WTC11 (cell line): Measurements from ENCODE around the gene SPINK2. TPM values are rescaled to one million over a fixed set of nuclear protein-coding genes. Genes with fewer than 3 reads are reported as not detected.

Source experiments
- ATAC-seq: fragments of 200-7000 bp; cut with Tn5 transposase; 2 replicates; pipeline ENCODE4 v1.10.0; 2021; ENCODE audit warnings: mild to moderate bottlenecking, moderate library complexity
- CTCF ChIA-PET: fragments of 300-600 bp; sonication (Branson Sonifier 250); formaldehyde crosslinking; loops from one replicate; lab custom pipeline; 2021; ENCODE audit warnings: antibody characterized with exemption; lab: Charles Lee
- POLR2A ChIA-PET: fragments of 350-600 bp; sonication (Branson Sonifier 250); formaldehyde crosslinking; loops from one replicate; lab custom pipeline; 2021; ENCODE audit warnings: antibody characterized with exemption; lab: Charles Lee
- DNase-seq: peaks from one replicate; pipeline ENCODE4 v3.0.0; 2021; ENCODE audit warnings: low spot score
- H3K27ac Mint-ChIP-seq: 2 replicates; pipeline ENCODE4 v1.8.0; 2021; ENCODE audit warnings: mixed read lengths
- H3K27me3 Mint-ChIP-seq: 2 replicates; pipeline ENCODE4 v1.8.0; 2021; ENCODE audit warnings: low read depth, mild to moderate bottlenecking, moderate library complexity, mixed read lengths
- H3K36me3 Mint-ChIP-seq: 2 replicates; pipeline ENCODE4 v1.8.0; 2021; ENCODE audit warnings: mixed read lengths
- H3K4me1 Mint-ChIP-seq: 2 replicates; pipeline ENCODE4 v1.8.0; 2022; ENCODE audit warnings: mixed read lengths
- H3K4me3 Mint-ChIP-seq: 2 replicates; pipeline ENCODE4 v1.8.0; 2021; ENCODE audit warnings: mild to moderate bottlenecking, moderate library complexity, mixed read lengths
- H3K9me3 Mint-ChIP-seq: 2 replicates; pipeline ENCODE4 v1.8.0; 2021; ENCODE audit warnings: mixed read lengths
- AR ChIP-seq: fragments of 250-450 bp; sonication (Bioruptor Pico); IDR thresholded peaks from 2 replicates; pipeline ENCODE4 v1.9.0; 2021; ENCODE audit warnings: mild to moderate bottlenecking
- CREM ChIP-seq: sonication (generic); formaldehyde crosslinking; IDR thresholded peaks from 2 replicates; pipeline ENCODE4 v1.8.1; 2022; ENCODE audit warnings: mild to moderate bottlenecking, missing genetic modification reagents, moderate library complexity
- EMX1 ChIP-seq: fragments of 250-450 bp; sonication (Bioruptor Pico); IDR thresholded peaks from 2 replicates; pipeline ENCODE4 v1.8.0; 2021; ENCODE audit warnings: mild to moderate bottlenecking
- ESRRA ChIP-seq: sonication (generic); formaldehyde crosslinking; IDR thresholded peaks from 2 replicates; pipeline ENCODE4 v1.8.1; 2022; ENCODE audit warnings: mild to moderate bottlenecking, missing genetic modification reagents, borderline replicate concordance
- FOXP1 ChIP-seq: sonication (generic); formaldehyde crosslinking; IDR thresholded peaks from 2 replicates; pipeline ENCODE4 v1.8.0; 2022; ENCODE audit warnings: missing genetic modification reagents, mild to moderate bottlenecking, moderate library complexity, borderline replicate concordance
- GRHL2 ChIP-seq: fragments of 250-450 bp; sonication (Bioruptor Pico); IDR thresholded peaks from 2 replicates; pipeline ENCODE4 v1.8.0; 2022; ENCODE audit warnings: mild to moderate bottlenecking, moderate library complexity; ENCODE audit not compliant: insufficient replicate concordance, severe bottlenecking
- PRDM15 ChIP-seq: sonication (generic); formaldehyde crosslinking; IDR thresholded peaks from 2 replicates; pipeline ENCODE4 v1.8.0; 2022; ENCODE audit warnings: missing genetic modification reagents
- PREB ChIP-seq: sonication (generic); formaldehyde crosslinking; IDR thresholded peaks from 2 replicates; pipeline ENCODE4 v1.8.1; 2022; ENCODE audit warnings: mild to moderate bottlenecking, missing genetic modification reagents, moderate library complexity, borderline replicate concordance
- SOX15 ChIP-seq: fragments of 250-450 bp; sonication (Bioruptor Pico); IDR thresholded peaks from 2 replicates; pipeline ENCODE4 v1.9.0; 2021; ENCODE audit warnings: mild to moderate bottlenecking
- TEAD4 ChIP-seq: sonication (generic); formaldehyde crosslinking; IDR thresholded peaks from 2 replicates; pipeline ENCODE4 v1.8.0; 2022; ENCODE audit warnings: mild to moderate bottlenecking, missing genetic modification reagents
- ZNF121 ChIP-seq: sonication (generic); formaldehyde crosslinking; IDR thresholded peaks from 2 replicates; pipeline ENCODE4 v1.8.0; 2023; ENCODE audit warnings: missing genetic modification reagents
- ZNF317 ChIP-seq: sonication (generic); formaldehyde crosslinking; IDR thresholded peaks from 2 replicates; pipeline ENCODE4 v1.8.1; 2023; ENCODE audit warnings: low read depth, mild to moderate bottlenecking, moderate library complexity, missing genetic modification reagents, borderline replicate concordance
- total RNA-seq: library from RNA; stranded (reverse); gene quantifications from 3 replicates; pipeline ENCODE4 v1.2.3, GENCODE V29; 2021
- TF ChIP-seq, protein P1 (sequence below): sonication (generic); formaldehyde crosslinking; IDR thresholded peaks from 2 replicates; pipeline ENCODE4 v1.8.1; 2023; ENCODE audit warnings: mild to moderate bottlenecking, missing genetic modification reagents, moderate library complexity
- TF ChIP-seq, protein P2 (sequence below): sonication (generic); formaldehyde crosslinking; IDR thresholded peaks from 2 replicates; pipeline ENCODE4 v1.8.0; 2022; ENCODE audit warnings: mild to moderate bottlenecking, missing genetic modification reagents
- TF ChIP-seq, protein P3 (sequence below): sonication (generic); formaldehyde crosslinking; IDR thresholded peaks from 2 replicates; pipeline ENCODE4 v1.8.1; 2022; ENCODE audit warnings: low read depth, mild to moderate bottlenecking, moderate library complexity, missing genetic modification reagents, borderline replicate concordance
- TF ChIP-seq, protein P4 (sequence below): sonication (generic); formaldehyde crosslinking; IDR thresholded peaks from 2 replicates; pipeline ENCODE4 v1.8.0; 2022; ENCODE audit warnings: mild to moderate bottlenecking, missing genetic modification reagents
- TF ChIP-seq, protein P5 (sequence below): sonication (generic); formaldehyde crosslinking; IDR thresholded peaks from 2 replicates; pipeline ENCODE4 v1.8.0; 2023; ENCODE audit warnings: missing genetic modification reagents

SPINK2 gene
- total RNA-seq, 1 experiment from 2014 or later: 0.92 TPM

GRCh38 chr4:56796211-56796610 is 25.3 kb downstream of the SPINK2 start:
- Mint-ChIP-seq H3K9me3 (no peaks in the 10 kb centered on the region), H3K4me3 (no peak overlapping the region), H3K4me1 (peaks cover 3% of the 10 kb centered on the region; the same call in 1 of the 2 replicates)
- POLR2A ChIA-PET: no interaction called here
- TF ChIP-seq, protein P1, sequence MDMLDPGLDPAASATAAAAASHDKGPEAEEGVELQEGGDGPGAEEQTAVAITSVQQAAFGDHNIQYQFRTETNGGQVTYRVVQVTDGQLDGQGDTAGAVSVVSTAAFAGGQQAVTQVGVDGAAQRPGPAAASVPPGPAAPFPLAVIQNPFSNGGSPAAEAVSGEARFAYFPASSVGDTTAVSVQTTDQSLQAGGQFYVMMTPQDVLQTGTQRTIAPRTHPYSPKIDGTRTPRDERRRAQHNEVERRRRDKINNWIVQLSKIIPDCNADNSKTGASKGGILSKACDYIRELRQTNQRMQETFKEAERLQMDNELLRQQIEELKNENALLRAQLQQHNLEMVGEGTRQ: no peak
- no peak for TF ChIP-seq FOXP1
- no peak for TF ChIP-seq ESRRA (CRISPR knock-in tag)
- no peak for TF ChIP-seq EMX1 (CRISPR knock-in tag)
- no peak for TF ChIP-seq ZNF317 (CRISPR knock-in tag)
- TF ChIP-seq, all 79 proteins: peak for 0
- Mint-ChIP-seq H3K27ac (no peak overlapping the region), H3K36me3 (no peaks in the 10 kb centered on the region), H3K27me3 (peaks cover 17% of the 10 kb centered on the region)
- CTCF ChIA-PET: no interaction called here
- ATAC-seq (no peak), DNase-seq (no peak)

GRCh38 chr4:56791316-56791715 is 30.2 kb downstream of the SPINK2 start:
- H3K27me3 Mint-ChIP-seq: no peaks in the 10 kb centered on the region
- H3K4me3 Mint-ChIP-seq: no peak overlapping the region
- TF ChIP-seq CREM (CRISPR knock-in tag): no peak
- TF ChIP-seq SOX15 (CRISPR knock-in tag): no peak
- no peak for TF ChIP-seq EMX1 (CRISPR knock-in tag)
- TF ChIP-seq, protein P2, sequence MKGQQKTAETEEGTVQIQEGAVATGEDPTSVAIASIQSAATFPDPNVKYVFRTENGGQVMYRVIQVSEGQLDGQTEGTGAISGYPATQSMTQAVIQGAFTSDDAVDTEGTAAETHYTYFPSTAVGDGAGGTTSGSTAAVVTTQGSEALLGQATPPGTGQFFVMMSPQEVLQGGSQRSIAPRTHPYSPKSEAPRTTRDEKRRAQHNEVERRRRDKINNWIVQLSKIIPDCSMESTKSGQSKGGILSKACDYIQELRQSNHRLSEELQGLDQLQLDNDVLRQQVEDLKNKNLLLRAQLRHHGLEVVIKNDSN (CRISPR knock-in tag): no peak
- no peak for TF ChIP-seq AR (CRISPR knock-in tag)
- TF ChIP-seq GRHL2 (CRISPR knock-in tag): no peak
- TF ChIP-seq TEAD4 (CRISPR knock-in tag): no peak
- ChIA-PET POLR2A (no interaction called here), CTCF (no interaction called here)
- ATAC-seq (no peak), DNase-seq (no peak)
- no peaks in the 10 kb centered on the region for H3K36me3 Mint-ChIP-seq
- no peak overlapping the region for H3K27ac Mint-ChIP-seq
- H3K9me3 Mint-ChIP-seq: no peaks in the 10 kb centered on the region
- H3K4me1 Mint-ChIP-seq: peaks cover 14% of the 10 kb centered on the region

DNA sequence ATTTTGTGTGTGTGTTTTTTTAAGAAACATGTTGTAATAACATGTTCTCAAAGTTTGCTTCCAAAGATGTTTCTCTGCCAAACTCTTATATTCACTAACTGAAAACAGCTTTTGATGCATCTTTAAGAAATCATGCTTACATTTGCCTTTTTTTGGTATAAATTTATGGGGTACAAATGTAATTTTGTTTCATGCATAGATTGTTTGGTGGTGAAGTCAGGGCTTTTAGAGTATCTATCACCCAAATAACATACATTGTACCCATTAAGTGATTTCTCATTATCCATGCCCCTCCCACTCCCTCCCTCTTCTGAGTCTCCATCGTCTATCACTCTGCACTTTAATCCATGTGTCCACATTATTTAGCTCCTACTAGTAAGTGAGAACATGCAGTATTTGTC is 30.8 kb downstream of the SPINK2 start:
- H3K36me3 Mint-ChIP-seq: no peaks in the 10 kb centered on the region
- H3K9me3 Mint-ChIP-seq: no peaks in the 10 kb centered on the region
- peaks cover 14% of the 10 kb centered on the region for H3K4me1 Mint-ChIP-seq
- ChIA-PET POLR2A (no interaction called here), CTCF (no interaction called here)
- no peak overlapping the region for H3K27ac Mint-ChIP-seq
- no peak for ATAC-seq
- H3K4me3 Mint-ChIP-seq: no peak overlapping the region
- DNase-seq: no peak
- no peaks in the 10 kb centered on the region for H3K27me3 Mint-ChIP-seq
- TF ChIP-seq PREB (no peak), PRDM15 (CRISPR knock-in tag) (no peak), EMX1 (CRISPR knock-in tag) (no peak), ZNF121 (CRISPR knock-in tag) (no peak)
- TF ChIP-seq, protein P3, sequence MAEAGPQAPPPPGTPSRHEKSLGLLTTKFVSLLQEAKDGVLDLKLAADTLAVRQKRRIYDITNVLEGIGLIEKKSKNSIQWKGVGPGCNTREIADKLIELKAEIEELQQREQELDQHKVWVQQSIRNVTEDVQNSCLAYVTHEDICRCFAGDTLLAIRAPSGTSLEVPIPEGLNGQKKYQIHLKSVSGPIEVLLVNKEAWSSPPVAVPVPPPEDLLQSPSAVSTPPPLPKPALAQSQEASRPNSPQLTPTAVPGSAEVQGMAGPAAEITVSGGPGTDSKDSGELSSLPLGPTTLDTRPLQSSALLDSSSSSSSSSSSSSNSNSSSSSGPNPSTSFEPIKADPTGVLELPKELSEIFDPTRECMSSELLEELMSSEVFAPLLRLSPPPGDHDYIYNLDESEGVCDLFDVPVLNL: no peak
- TF ChIP-seq, protein P4, sequence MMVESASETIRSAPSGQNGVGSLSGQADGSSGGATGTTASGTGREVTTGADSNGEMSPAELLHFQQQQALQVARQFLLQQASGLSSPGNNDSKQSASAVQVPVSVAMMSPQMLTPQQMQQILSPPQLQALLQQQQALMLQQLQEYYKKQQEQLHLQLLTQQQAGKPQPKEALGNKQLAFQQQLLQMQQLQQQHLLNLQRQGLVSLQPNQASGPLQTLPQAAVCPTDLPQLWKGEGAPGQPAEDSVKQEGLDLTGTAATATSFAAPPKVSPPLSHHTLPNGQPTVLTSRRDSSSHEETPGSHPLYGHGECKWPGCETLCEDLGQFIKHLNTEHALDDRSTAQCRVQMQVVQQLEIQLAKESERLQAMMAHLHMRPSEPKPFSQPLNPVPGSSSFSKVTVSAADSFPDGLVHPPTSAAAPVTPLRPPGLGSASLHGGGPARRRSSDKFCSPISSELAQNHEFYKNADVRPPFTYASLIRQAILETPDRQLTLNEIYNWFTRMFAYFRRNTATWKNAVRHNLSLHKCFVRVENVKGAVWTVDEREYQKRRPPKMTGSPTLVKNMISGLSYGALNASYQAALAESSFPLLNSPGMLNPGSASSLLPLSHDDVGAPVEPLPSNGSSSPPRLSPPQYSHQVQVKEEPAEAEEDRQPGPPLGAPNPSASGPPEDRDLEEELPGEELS (CRISPR knock-in tag): no peak
- TF ChIP-seq, protein P5, sequence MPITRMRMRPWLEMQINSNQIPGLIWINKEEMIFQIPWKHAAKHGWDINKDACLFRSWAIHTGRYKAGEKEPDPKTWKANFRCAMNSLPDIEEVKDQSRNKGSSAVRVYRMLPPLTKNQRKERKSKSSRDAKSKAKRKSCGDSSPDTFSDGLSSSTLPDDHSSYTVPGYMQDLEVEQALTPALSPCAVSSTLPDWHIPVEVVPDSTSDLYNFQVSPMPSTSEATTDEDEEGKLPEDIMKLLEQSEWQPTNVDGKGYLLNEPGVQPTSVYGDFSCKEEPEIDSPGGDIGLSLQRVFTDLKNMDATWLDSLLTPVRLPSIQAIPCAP (CRISPR knock-in tag): no peak
